PC-9 (cell line): Measurements from ENCODE around the gene IVD. TPM values are rescaled to one million over a fixed set of nuclear protein-coding genes. Genes with fewer than 3 reads are reported as not detected.

ENCODE experiments used
- BruUV-seq: library from RNA; stranded (reverse); fragments of 400-500 nt; replicated peaks from 2 replicates; lab custom pipeline; 2021; lab: Mats Ljungman, UMichigan
- CTCF ChIA-PET: fragments of 300-600 bp; sonication (Branson Sonifier 250); formaldehyde crosslinking; loops from one replicate; lab custom pipeline; 2022; ENCODE audit warnings: antibody characterized with exemption; lab: Charles Lee
- POLR2A ChIA-PET: fragments of 300-600 bp; sonication (Branson Sonifier 250); formaldehyde crosslinking; loops from one replicate; lab custom pipeline; 2022; ENCODE audit warnings: antibody characterized with exemption; ENCODE audit not compliant: unreplicated experiment; lab: Charles Lee
- DNase-seq, 2 experiments: peaks; one replicate each; pipeline versions ENCODE4 v3.0.0 to v3.0.0-alpha.2; 2015 to 2022; ENCODE audit warnings: mixed read lengths in 1 of 2
- H2AFZ ChIP-seq: fragments of 200-600 bp; sonication (generic); 2 replicates; pipeline ENCODE4 v1.8.1; 2017; ENCODE audit warnings: antibody characterized with exemption
- H3F3A ChIP-seq: fragments of 200-600 bp; sonication (generic); 2 replicates; pipeline ENCODE4 v1.8.1; 2017; ENCODE audit warnings: antibody characterized with exemption, mild to moderate bottlenecking, low read depth; ENCODE audit not compliant: insufficient read depth
- H3K27ac ChIP-seq: fragments of 200-600 bp; sonication (generic); 2 replicates; pipeline ENCODE4 v1.6.1; 2016; ENCODE audit warnings: mixed run types
- H3K27me3 ChIP-seq: fragments of 200-600 bp; sonication (generic); 2 replicates; pipeline ENCODE4 v1.6.1; 2016; ENCODE audit warnings: low read depth, mixed run types; ENCODE audit not compliant: insufficient read depth
- H3K36me3 ChIP-seq: fragments of 200-600 bp; sonication (generic); 2 replicates; pipeline ENCODE4 v1.6.1; 2016; ENCODE audit warnings: low read depth, mixed run types
- H3K4me1 ChIP-seq: fragments of 200-600 bp; sonication (generic); replicated peaks from 2 replicates; pipeline ENCODE4 v1.6.1; 2016; ENCODE audit warnings: mixed run types; ENCODE audit not compliant: insufficient read depth
- H3K4me2 ChIP-seq: fragments of 200-600 bp; sonication (generic); 2 replicates; pipeline ENCODE4 v1.6.1; 2017; ENCODE audit warnings: mixed run types
- H3K4me3 ChIP-seq: fragments of 200-600 bp; sonication (generic); 2 replicates; pipeline ENCODE4 v1.6.1; 2016; ENCODE audit warnings: mixed run types
- H3K79me2 ChIP-seq: fragments of 200-600 bp; sonication (generic); 2 replicates; pipeline ENCODE4 v1.6.1; 2017; ENCODE audit warnings: low read depth, mixed run types
- H3K9me2 ChIP-seq: fragments of 200-600 bp; sonication (generic); 2 replicates; pipeline ENCODE4 v1.8.1; 2017; ENCODE audit warnings: mild to moderate bottlenecking; ENCODE audit not compliant: insufficient read depth
- H3K9me3 ChIP-seq: fragments of 200-600 bp; sonication (generic); 2 replicates; pipeline ENCODE4 v1.8.1; 2016; ENCODE audit warnings: low read depth; ENCODE audit not compliant: insufficient read depth
- H4K20me1 ChIP-seq: fragments of 200-600 bp; sonication (generic); 2 replicates; pipeline ENCODE4 v1.8.1; 2017; ENCODE audit not compliant: insufficient read depth
- CTCF ChIP-seq: fragments of 200-600 bp; sonication (generic); conservative IDR thresholded peaks from 2 replicates; pipeline ENCODE4 v1.6.1; 2017; ENCODE audit warnings: mixed run types, antibody characterized with exemption, mild to moderate bottlenecking, moderate library complexity
- EZH2 ChIP-seq: fragments of 200-600 bp; sonication (generic); IDR thresholded peaks from 2 replicates; pipeline ENCODE4 v1.8.0; 2017; ENCODE audit warnings: antibody characterized with exemption, low read depth
- intact Hi-C: fragments of 100-400 bp; cut with micrococcal nuclease; formaldehyde crosslinking; loops from one replicate; pipeline ENCODE4 v1.10.0; 2022; ENCODE audit not compliant: unreplicated experiment
- total RNA-seq: library from RNA; stranded (reverse); gene quantifications from 2 replicates; pipeline ENCODE4 v1.2.3, GENCODE V29; 2021

Gene IVD
- total RNA-seq, 1 experiment from 2014 or later: 82.5 TPM

- POLR2A ChIA-PET: no interaction called here
- Histone ChIP-seq H3K36me3 (no peaks in the 10 kb centered on the region), H4K20me1 (no peaks in the 10 kb centered on the region), H3K4me2 (no peak overlapping the region), H3K27me3 (no peaks in the 10 kb centered on the region), H3K79me2 (no peaks in the 10 kb centered on the region), H3K9me2 (no peaks in the 10 kb centered on the region), H3F3A (no peaks in the 10 kb centered on the region), H3K27ac (no peak overlapping the region), H3K4me1 (no peaks in the 10 kb centered on the region), H3K4me3 (no peak overlapping the region), H3K9me3 (no peaks in the 10 kb centered on the region), H2AFZ (no peak overlapping the region)
- DNase-seq: no peak
- CTCF ChIA-PET: no interaction called here
- BruUV-seq: no TSS peak
- intact Hi-C loops: loop anchor here (10.0 kb wide), 1 partner anchor 212 kb away; no protein-coding TSS in a partner anchor
- TF ChIP-seq CTCF: no peak
- TF ChIP-seq EZH2: no peak
Measured at GRCh38 chr15:40427188-40427587, 21.6 kb downstream of the IVD start.

- no peaks in the 10 kb centered on the region for H3K79me2 ChIP-seq
- TF ChIP-seq EZH2: no peak
- TF ChIP-seq CTCF: no peak
- no peaks in the 10 kb centered on the region for H4K20me1 ChIP-seq
- intact Hi-C loops: loop anchor here (10.0 kb wide), 1 partner anchor 213 kb away; no protein-coding TSS in a partner anchor
- no peaks in the 10 kb centered on the region for H3K9me3 ChIP-seq
- BruUV-seq: no TSS peak
- H3F3A ChIP-seq: no peaks in the 10 kb centered on the region
- H3K27ac ChIP-seq: no peak overlapping the region
- H2AFZ ChIP-seq: no peak overlapping the region
- DNase-seq: no peak
- no peaks in the 10 kb centered on the region for H3K4me1 ChIP-seq
- no peak overlapping the region for H3K4me3 ChIP-seq
- ChIA-PET CTCF (no interaction called here), POLR2A (no interaction called here)
- no peaks in the 10 kb centered on the region for H3K27me3 ChIP-seq
- H3K9me2 ChIP-seq: no peaks in the 10 kb centered on the region
- H3K4me2 ChIP-seq: no peak overlapping the region
- H3K36me3 ChIP-seq: no peaks in the 10 kb centered on the region
Measured at GRCh38 chr15:40428185-40428584, 22.6 kb downstream of the IVD start.

- Histone ChIP-seq H3K36me3 (no peaks in the 10 kb centered on the region), H3K4me2 (no peak overlapping the region), H3K4me3 (no peak overlapping the region), H3K9me2 (no peaks in the 10 kb centered on the region), H2AFZ (no peak overlapping the region), H3F3A (no peaks in the 10 kb centered on the region), H4K20me1 (no peaks in the 10 kb centered on the region), H3K79me2 (no peaks in the 10 kb centered on the region), H3K27ac (no peak overlapping the region), H3K4me1 (no peaks in the 10 kb centered on the region), H3K9me3 (no peaks in the 10 kb centered on the region), H3K27me3 (no peaks in the 10 kb centered on the region)
- no TSS peak for BruUV-seq
- no peak for DNase-seq
- intact Hi-C loops: loop anchor here (10.0 kb wide), 1 partner anchor 214 kb away; no protein-coding TSS in a partner anchor
- TF ChIP-seq CTCF (no peak), EZH2 (no peak)
- ChIA-PET POLR2A (no interaction called here), CTCF (no interaction called here)
Measured at GRCh38 chr15:40429068-40429710, 23.6 kb downstream of the IVD start.
